Adipose tissue (tissue), 3 donors: ENCODE results near the gene BCLAF1. TPM values are rescaled to one million over a fixed set of nuclear protein-coding genes. Genes with fewer than 3 reads are reported as not detected.

Experiments used
- H3K27ac ChIP-seq: one replicate; pipeline ENCODE4 v1.5.1; 2013; ENCODE audit warnings: low read depth, low read length
- WGBS, 3 donors: extraction: QIAGEN DNeasy Blood & Tissue Kit; methylation state at CpG; one replicate each; pipeline ENCODE4 v1.1.7; 2013; 5-methylcytosine and 5-hydroxymethylcytosine counted together
- polyA plus RNA-seq, 3 donors: library from polyadenylated mRNA; stranded (reverse); fragments of 200-250 nt; gene quantifications; one replicate each; pipeline ENCODE4 v1.2.3, GENCODE V29; 2013
- donor health status: healthy with polysubstance abuse.
- donor health status: Bipolar disorder and iron deficiency.
- donor health status: healthy.

BCLAF1 gene
- polyA plus RNA-seq, 3 donors: 13.0 to 27.9 (median 24.2) TPM

DNA sequence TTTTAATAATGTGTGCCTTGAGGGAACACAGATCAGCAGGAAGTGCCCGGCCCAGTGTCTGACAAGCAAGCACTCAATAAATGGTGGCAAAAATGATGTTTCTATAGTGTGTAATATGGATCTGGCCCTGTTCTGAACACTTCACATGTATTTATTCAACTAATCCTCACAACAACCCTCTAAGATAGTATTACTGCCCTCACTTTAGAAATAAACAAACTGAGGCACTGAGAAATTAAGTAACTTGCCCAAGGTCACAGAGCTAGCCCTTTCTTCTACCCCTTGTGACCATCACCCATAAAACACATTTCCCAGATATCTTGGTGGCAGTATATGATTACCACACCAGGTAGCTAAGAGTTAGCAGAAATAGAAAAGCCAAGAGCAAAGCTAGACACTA, 26.7 kb downstream of the BCLAF1 start:
- H3K27ac ChIP-seq: no peak overlapping the region
- 76 to 88% (median 79%) methylated on average over 1 of the region's 1 CpG for WGBS, 3 donors

DNA sequence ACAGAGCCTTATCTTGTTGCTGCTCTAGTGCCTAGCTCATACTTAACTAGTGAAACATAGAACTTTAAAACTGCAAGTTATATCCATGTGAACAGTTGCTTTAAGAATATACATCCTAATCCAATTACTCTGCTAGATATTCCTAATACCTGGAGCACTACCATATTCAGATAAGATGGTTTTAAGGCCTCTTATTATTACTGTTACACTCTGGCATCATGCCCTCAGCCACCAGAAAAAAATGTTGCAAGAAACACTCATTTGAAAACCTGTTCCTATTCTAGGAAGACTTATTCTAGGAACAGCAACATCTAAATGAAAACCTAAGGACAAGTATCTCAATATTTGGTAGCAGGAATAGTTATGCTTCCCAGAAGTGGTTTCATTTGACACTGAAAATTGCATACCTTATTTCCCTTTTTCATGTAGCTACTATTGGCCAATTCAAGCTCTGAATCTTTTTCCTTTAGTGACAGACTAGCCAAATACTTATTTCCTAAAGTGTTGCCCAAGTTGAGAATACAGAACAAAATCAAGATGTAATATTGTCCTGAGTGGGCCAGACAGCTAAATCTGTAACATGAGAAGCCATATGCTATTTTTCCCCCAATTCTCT, 34.7 kb downstream of the BCLAF1 start:
- no peak overlapping the region for H3K27ac ChIP-seq

DNA sequence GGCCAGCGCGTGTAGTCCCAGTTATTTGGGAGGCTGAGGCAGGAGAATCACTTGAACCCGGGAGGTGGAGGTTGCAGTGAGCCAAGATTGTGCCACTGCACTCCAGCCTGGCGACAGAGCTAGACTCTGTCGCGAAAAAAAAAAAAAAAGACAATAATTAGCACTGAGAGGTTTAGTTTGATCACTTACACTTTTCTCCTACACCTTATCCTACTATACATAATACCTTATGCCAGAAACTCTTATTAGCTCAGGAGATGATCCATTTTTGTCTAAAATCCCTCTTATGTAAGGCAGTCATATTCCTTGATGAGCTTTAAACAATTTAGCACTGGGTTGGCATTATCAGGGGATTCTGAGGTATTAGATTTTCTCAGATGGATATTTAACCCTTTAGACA, 35.9 kb downstream of the BCLAF1 start:
- no peak overlapping the region for H3K27ac ChIP-seq
- 71 to 83% (median 77%) methylated on average over 6 of the region's 6 CpGs for WGBS, 3 donors

DNA sequence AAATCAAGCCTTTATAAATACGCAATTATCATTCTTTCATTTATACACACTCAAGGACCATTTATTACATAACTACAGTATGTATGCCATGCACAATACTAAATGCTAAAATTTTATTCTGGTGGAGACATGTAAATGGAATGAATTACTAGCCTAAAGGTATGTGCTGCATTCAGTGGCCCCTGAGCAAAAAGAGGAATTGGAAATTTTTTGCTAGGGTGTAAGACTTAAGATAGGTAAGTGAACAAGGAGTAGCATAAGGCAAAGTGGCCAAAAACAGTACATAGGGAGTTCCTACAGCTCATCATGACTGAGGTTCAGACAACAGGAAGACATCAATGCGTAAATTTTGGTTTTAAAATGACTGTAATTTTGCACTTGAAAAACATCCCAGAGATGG, 37.2 kb downstream of the BCLAF1 start:
- no peak overlapping the region for H3K27ac ChIP-seq
- 59 to 72% (median 70%) methylated on average over 2 of the region's 2 CpGs for WGBS, 3 donors

DNA sequence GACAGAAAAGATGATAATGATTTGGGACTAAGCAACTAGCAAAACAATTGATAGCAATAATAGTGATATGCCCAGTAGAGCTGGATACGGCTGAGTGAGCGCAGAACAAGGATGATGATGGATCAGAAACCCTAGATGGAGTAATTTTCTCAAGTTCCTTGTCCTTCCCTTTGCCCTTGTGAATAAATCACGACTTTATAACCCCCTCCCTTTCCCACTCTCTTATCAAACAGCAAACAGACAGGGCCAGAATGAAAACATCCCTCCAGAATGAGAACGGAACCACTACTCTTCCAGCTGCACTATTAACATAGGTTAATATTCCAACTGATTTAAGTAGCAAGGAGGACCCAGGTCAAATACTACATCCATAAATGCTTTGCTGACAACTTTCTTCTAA, 38.3 kb downstream of the BCLAF1 start:
- 30 to 48% (median 44%) methylated on average over 4 of the region's 4 CpGs for WGBS, 3 donors
- H3K27ac ChIP-seq: no peak overlapping the region

DNA sequence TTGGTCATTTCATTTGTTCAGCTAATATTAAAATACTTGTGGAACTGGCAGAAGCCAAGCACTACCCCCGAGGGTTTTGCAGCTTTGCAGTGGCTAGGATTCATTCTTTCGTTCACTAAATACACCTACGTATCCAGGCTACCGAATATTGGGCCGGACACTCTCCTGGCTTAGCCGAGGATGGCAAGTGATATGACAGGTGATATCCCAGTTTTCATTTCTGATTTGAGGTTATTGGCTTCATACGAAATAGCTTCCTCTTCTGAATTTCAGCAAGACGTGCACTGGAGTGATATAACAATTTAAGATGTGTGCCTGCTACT, 39.0 kb downstream of the BCLAF1 start:
- no peak overlapping the region for H3K27ac ChIP-seq
- whole genome bisulfite sequencing, 3 donors: 1 to 2% (median 1%) methylated on average over 8 of the region's 8 CpGs

DNA sequence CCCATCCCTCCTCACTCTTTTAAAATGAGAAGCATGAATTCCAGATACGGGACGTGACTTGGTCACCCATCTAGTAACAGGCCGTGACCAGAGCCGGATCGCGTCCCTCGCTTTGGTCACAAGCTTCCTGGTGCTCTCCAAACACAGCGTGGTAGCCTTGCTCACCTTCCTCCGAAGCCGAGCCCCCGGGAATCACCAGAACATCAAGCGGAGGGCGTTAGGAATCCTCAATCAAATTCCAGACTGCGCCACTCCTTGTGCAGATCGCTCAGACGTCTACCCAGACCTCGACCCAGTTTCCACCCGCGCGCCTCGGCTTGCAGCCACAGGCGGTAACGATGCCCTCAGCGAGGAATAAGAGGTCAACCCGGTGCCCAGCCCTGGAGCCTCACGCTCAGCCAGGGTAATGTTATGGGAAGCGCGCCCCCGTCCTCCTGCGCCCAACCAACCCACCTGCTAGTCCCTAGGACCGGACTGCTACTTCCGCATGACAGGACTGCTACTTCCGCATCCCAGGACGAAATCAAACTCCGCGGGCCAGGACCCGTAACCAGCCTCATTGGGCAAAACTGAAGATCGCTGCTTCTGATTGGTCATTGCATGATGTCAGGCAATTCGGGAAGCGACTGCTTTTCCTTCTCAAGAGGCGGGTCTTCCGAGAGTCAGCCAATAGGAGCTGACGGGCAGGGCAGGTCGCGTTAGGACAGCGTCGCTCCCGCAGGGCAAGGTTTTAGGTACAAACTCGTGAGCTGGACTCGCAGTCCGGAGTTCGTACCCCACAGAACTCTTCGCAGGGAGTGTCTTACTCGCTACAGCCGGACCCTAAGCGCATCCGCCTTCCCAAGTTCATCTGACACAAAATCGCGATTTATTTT, 39.6 kb downstream of the BCLAF1 start, which contains the start of gene MTFR2:
Gene MTFR2 (minus strand): TSS at position 501 of the 875 bp plus-strand sequence. CDS start 1,212 bp downstream, outside the sequence.
- no peak within 1 kb of the TSS for H3K27ac ChIP-seq
- 0% methylated on average over 59 of the region's 59 CpGs for WGBS, 3 donors

DNA sequence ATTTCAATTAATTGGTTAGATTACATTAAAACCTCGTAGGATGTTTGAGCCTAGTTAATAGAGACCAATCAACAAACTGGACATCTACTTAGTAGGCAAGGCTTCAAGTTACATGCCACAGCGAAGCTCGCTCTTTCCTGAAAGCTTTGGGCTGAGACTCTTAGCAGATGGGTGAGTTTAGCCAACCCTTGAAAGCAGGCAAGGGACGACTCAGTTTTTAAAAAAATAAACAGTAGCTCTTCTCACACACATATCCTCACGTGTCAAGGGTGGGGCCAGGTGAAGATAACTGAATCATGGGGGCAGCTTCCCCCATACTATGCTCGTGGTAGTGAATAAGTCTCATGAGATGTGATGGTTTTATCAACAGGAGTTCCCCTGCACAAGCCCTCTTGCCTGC, 40.3 kb downstream of the BCLAF1 start:
- 27 to 29% (median 29%) methylated on average over 6 of the region's 6 CpGs for WGBS, 3 donors
- H3K27ac ChIP-seq: no peak overlapping the region

DNA sequence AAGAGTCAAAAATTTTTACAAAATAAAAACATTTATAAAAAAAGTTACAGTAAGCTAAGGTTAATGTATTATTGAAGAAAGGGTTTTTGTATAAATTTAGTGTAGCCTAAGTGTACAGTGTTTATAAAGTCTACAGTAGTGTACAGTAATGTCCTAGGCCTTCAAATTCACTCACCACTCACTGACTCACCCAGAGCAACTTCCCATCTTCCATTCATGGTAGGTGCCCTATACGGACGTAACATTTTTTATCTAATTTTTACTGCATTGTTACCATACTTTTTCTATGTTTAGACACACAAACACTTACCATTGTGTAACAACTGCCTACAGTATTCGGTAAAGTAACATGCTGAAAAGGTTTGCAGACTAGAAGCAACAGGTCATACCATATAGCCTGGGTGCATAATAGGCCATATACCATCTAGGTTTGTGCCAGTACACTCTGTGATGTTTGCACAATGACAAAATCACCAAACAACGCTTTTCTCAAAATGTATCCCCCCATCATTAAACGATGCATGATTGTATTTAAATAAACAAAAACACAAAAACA, 45.5 kb downstream of the BCLAF1 start:
- 91 to 95% (median 93%) methylated on average over 5 of the region's 5 CpGs for WGBS, 3 donors

DNA sequence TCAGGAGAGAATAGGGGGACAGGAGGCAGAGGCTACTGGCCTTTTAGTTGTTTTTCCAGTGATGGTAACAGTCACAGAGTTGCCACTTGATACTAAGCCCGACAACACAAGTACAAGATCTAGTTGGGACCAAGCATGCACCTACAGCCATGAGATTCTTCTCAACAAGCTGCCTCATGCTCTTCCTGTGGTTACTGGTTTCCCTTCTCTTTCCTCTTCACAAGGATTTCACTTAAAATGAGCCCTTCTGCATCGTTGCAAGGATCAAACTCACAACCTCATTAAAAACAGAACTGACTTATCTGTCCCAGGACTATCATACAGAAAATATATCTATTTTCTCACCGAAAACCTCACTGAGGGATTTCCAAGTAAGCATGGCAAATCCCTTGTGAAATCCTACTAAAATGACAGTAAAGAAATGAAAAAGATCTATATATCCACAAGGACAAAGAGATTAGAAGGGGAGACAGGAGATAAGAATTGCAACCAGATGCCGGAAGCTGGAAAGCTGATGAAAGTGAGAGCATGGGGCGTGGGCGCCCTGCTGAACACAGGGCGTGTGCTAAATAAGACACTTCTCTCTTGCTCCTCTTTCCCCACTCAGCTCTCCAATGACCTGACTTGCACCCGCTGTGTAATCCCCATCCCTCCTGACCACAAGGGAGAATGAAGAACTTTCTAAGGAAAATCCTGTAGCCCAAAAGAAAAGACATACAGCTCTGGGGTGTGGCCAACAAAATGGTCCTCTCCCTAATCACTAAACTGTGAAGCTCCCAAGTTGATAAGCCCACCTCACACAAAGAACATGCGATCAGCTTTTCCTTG, 53.0 kb downstream of the BCLAF1 start:
- no peak overlapping the region for H3K27ac ChIP-seq
- WGBS, 3 donors: 61 to 81% (median 64%) methylated on average over 9 of the region's 9 CpGs

More for the DNA sequence above, 45.5 kb downstream of the BCLAF1 start:
- no peak overlapping the region for H3K27ac ChIP-seq

DNA sequence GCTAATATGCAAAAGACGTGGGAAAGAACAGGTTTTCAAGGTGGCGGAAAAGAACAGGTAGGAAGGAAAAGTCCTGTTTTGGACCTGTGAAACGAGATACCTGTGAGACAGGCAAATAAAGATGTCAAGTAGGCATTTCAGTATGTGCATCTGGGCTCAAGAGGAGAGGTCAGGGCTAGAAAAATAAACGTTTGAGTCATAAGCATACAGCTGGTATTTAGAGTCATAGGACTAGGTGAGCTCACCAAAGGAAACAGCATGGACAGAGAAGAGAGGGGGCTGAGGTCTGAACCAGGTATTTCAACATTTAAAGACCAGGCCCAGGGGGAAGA, 54.4 kb downstream of the BCLAF1 start:
- H3K27ac ChIP-seq: no peak overlapping the region
- WGBS, 3 donors: 79 to 87% (median 84%) methylated on average over 4 of the region's 4 CpGs

DNA sequence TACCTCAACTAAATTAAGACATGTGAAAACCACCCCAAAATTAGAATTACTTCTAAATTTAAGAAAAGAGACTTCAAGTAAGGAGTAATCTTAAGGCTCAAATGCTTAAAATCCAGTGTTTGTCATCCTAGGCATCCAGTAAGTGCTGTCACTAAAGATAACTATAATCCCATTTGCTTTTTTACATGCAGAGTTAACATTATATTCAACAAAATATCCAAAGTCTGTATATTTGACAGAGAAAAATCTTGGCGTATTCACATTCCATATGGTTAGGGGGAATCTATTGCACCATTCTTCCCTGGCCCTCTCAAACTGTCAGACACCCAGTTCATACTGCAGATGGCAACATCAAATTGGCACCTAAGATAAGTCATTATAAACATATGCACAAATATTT, 56.9 kb downstream of the BCLAF1 start:
- WGBS, 3 donors: 87 to 100% (median 95%) methylated on average over 1 of the region's 1 CpG

DNA sequence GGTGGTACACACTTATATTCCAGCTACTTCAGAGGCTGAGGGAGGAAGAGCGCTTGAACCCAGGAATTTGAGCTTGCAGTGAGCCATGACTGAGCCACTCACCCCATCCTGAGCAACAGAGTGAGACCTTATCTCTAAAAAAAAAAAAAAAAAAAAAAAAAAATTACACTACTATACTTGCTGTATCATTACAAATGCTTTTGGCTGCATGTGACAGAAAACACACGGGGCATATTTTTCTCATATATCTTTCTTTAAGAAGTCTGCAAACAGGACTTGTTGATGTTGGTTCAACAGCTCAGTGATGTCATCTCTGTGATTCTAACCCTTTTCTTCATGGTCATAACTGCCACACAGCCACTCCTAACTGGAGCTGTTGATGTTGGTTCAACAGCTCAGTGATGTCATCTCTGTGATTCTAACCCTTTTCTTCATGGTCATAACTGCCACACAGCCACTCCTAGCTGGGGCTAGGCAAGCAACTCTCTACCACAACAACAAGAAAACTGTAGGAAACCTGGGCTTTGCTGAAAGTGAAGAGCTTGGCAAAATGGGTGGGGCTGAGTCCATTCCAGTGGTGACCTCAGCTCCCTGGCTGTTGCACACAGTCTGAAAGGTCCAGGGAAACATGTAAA, 59.3 kb downstream of the BCLAF1 start:
- no peak overlapping the region for H3K27ac ChIP-seq
- 81 to 89% (median 85%) methylated on average over 2 of the region's 2 CpGs for WGBS, 3 donors

More for the DNA sequence above, 56.9 kb downstream of the BCLAF1 start:
- no peak overlapping the region for H3K27ac ChIP-seq

DNA sequence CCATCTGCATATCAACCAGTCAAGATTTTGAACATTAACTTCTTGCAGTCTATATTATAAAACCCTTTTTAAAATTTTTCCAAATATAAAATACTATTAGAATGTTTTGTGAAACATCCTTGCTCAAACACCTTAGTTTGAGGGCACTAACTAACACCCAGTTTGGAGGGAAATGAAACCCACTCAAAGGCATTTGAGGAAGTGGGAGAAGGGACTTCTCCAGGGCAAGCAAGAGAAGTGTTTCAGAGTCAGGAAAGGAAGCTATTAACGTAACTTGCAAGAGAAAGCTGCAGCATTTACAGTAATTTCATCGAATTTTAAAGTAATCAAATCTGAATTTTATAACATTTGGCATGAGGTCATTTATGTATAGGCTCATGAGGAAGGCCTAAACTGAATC, 60.8 kb downstream of the BCLAF1 start:
- H3K27ac ChIP-seq: no peak overlapping the region
- 57 to 86% (median 67%) methylated on average over 2 of the region's 2 CpGs for WGBS, 3 donors

DNA sequence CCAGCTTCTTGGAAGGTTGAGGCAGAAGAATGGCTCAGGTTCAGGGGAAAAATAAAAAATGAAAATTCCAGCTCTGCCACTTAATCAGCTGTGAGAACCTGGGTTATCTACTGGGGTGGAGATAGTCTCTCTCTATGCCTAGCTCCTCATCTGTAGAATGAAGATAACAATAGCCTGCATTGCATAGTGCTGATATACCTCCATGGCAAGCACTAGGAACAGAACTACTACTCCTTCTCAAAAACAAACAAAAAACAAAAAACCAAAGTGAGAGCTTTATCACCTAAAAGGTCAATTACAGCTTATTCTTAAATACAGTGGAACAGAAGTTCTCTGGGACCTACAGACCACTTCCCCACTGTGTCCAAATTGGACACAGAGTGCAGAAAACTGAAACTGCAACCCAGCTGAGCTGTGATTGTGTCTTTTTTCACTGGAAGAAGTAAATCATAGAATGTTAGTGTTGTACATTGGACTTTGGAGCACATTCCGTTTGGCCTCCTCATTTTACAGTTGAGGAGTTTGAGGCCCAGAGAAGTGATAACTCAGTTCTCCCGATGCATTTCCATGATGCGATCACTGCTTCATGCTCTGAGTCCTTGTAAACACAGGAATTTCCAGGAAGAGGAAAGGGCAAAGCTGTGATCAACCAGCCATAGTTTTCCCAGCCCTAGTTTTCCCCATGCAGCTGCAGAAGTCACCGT, 62.8 kb downstream of the BCLAF1 start:
- H3K27ac ChIP-seq: no peak overlapping the region
- 72 to 88% (median 83%) methylated on average over 4 of the region's 4 CpGs for WGBS, 3 donors

DNA sequence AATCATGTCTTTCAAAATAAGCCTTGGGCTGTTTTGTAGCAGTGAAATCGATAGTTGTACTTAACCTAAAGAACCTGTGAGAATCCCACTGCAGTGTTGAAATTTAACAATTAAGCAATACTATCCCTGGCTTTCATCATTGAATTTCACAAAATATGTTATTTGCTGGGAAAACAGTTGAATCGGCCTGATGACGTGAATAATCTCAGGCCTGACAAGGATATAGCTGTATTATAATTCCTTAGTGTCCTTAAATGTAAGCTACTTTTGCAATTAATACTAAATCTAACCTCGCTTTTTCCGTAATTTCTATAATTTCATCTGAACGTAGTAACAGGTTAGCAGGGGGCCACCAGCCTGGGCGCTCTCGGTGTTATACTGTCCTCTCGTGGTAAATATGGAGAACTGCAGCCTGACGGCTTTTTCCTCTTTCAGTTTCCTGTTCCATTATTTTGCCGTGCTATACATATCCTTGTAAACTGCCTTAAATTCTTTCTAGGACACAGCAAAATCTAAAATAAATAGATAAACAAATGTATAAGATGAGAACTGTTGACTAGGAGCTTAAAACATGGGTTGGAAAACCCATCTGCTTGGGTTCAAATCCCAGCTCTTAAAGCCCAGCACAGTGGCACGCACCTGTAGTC, 63.5 kb downstream of the BCLAF1 start:
- 15 to 18% (median 16%) methylated on average over 12 of the region's 12 CpGs for WGBS, 3 donors
- H3K27ac ChIP-seq: no peak overlapping the region

DNA sequence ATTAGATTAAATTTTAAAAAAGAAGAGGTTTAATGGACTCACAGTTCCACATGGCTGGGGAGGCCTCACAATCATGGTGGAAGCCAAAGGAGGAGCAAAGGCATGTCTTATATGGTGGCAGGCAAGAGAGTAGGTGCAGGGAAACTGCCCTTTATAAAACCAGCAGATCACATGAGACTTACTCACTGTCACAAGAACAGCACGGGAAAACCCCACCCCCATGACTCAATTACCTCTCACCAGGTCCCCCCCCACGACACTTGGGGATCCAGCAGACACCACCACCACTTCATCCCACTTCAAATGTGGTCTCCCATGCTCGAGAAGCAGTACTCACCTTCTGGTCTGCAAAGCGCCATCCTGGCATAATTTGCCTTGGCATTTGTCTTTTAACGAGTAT, 64.2 kb downstream of the BCLAF1 start:
- no peak overlapping the region for H3K27ac ChIP-seq
- WGBS, 3 donors: 70 to 75% (median 72%) methylated on average over 5 of the region's 5 CpGs
